Renal pelvis (tissue), 4 donors: ENCODE measurements around the gene KCNQ5. TPM values are rescaled to one million over a fixed set of nuclear protein-coding genes. Genes with fewer than 3 reads are reported as not detected.

ENCODE experiments used
- DNase-seq: peaks from one replicate; pipeline ENCODE4 v3.0.0-alpha.2; 2013
- polyA plus RNA-seq, 3 donors: library from polyadenylated mRNA; unstranded; fragments of 120-200 nt; gene quantifications; one replicate each; pipeline ENCODE4 v1.2.1, GENCODE V29; 2013; ENCODE audit not compliant: insufficient read length in 3 of 3

Gene KCNQ5
- polyA plus RNA-seq, 3 donors, result 0.21 to 0.34 (median 0.31) TPM

GRCh38 chr6:72676995-72677394 is 55.1 kb downstream of the KCNQ5 start:
- no peak for DNase-seq

- DNase-seq, result no peak
Observed at GRCh38 chr6:72677740-72678139, 55.9 kb downstream of the KCNQ5 start.

DNA sequence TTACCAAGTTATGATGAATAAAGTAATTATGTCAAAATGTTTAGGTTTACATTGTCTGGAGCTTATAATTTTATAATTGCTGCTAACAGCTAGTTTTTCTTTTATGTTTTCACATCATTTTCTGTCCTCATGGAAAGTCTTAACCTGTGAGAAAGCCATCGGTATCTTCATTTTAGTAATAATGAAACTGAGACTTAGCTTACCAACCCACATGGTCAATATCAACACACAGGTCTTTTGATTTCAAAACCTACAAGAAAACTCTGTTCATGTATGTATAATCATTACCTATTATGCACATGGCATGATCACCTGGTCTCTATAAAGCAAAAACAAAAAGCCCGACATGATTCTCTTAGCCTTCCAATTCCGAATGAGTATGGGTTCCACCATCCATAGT is 61.9 kb downstream of the KCNQ5 start:
- DNase-seq, result no peak

DNA sequence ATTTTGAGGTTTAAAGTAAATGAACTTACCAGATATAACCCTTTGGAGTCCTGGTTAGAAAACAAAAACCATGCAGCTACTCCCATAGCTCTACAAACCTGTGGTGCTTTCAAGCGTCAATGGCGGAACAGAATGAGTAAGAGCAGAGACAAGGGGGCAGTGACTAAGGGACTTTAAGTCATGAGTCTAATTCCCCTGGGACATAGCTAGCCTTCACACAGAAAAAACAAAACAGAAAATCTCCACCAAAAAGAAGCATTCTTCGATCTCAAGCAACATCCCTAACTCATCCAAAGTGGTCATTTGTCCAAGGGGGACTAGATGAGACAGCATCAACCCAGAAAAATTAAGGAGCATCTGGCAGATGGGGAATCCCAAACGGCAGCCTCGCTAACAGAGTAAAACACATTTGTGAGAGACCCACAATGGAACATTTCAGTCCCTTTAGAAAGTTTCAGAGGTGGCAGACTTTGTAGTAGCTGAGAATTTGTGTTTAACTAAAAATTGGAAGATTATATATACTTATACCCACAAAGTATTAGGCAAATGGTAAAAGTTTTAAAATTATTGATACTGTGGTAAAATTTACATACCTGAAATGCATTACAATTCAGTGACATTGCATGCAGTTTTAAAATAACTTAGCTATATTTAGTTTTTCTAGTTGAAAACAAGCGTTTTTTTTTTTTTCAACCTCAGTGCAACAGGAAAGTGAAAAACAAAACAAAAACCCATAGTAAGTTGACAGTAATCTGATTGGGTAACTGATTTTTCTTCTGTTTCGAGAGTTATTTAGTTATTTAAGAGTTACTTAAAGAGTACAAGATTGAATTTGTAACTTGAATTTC is 67.5 kb downstream of the KCNQ5 start:
- no peak for DNase-seq

GRCh38 chr6:72691249-72691648 is 69.4 kb downstream of the KCNQ5 start:
- no peak for DNase-seq

DNA sequence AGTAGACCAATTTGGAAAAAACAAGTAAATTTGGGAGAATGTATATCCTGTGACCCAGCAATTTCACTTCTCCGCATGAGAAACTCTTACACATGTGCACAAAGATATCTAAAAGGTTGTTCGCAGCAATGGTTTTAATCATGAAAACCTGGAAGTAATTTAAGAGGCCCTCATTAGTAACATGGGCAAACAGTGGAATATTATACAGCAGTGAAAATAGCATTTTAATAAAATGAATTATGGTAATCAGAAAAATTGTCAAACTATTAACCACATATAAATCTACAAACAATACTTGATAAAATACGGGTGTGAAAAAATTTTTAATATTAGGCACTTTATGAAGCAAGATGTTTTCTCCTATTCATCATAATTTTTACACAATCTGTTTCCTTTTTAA is 74.2 kb downstream of the KCNQ5 start:
- DNase-seq, result no peak

- no peak for DNase-seq
Observed at GRCh38 chr6:72699159-72699558, 77.3 kb downstream of the KCNQ5 start.

DNA sequence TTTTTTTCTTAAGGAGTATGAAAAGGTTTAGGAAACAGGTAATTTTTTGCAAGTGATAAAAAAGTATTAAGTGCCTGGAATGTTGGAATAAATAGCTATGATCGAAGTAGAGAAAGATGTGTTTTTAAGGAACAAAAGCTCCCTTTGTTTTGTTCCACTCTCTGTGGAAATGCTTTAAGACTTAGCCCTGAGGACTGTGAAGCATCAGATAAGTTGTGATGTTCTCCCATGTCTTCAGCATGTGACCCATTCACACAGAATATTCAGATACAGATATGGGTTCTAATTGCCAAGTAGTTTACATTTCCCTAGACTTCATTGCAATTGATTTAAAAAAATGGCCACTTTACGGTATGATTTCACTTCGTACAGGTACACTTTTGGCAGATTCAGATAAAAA is 80.6 kb downstream of the KCNQ5 start:
- DNase-seq, result no peak

GRCh38 chr6:72703093-72703492 is 81.2 kb downstream of the KCNQ5 start:
- no peak for DNase-seq

- no peak for DNase-seq
Observed at GRCh38 chr6:72704979-72705378, 83.1 kb downstream of the KCNQ5 start.

GRCh38 chr6:72709431-72709830 is 87.6 kb downstream of the KCNQ5 start:
- DNase-seq, result no peak

DNA sequence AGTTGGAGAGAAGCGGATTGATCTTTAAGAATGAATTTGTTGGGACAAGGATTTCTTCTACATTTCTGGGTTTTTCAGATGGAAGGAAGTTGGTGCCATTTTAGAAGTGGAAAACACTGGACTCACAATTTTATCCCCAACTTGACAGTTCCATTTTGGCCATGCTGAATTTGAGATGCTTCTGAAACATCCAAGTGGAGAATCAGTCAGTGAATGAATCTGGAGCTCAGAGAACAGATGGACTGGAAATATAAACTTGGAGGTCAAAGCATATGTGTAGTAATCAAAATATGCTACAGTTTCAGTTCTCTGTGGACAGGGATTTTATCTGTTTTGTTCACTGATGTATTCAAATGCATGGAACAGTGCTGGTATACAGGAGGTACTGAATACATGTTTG is 89.9 kb downstream of the KCNQ5 start:
- no peak for DNase-seq

- no peak for DNase-seq
Observed at GRCh38 chr6:72712910-72713309, 91.0 kb downstream of the KCNQ5 start.

DNA sequence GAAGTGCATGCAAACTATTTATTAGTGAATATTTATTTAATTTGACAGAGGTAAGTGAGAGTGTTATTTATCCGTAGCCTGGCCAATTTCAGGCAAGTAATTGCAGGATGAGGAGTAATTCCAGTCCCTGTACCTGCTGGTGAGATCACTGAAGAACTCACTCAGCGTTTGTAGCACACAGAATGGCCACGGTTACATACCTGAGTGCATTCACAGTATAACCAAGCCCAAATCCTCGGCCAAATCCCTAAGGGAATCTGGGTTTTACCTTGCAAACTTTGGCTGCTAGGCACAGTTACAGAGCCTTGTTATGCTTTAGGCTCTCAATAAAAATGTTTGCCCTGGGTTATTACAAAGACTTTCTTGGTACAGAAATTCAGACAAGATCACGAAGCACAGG is 93.3 kb downstream of the KCNQ5 start:
- no peak for DNase-seq

DNA sequence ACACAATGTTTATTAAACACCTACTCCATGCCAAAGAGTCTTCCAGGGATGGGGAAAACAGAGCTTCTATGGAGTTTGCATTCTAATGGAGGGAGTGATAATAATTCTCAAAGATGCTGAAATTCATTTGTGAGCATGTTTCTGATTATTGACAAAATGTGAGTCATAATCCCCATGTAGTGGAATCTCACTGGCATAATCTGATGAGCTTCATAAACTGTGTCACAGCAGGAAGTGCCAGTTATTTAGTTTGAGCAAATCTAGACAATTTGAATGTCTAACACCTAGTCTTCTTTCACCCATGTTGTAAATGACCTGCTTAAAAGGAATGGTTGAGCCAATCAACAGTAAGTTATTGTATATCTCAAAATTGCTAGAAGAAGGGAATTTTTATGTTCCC is 95.1 kb downstream of the KCNQ5 start:
- no peak for DNase-seq

DNA sequence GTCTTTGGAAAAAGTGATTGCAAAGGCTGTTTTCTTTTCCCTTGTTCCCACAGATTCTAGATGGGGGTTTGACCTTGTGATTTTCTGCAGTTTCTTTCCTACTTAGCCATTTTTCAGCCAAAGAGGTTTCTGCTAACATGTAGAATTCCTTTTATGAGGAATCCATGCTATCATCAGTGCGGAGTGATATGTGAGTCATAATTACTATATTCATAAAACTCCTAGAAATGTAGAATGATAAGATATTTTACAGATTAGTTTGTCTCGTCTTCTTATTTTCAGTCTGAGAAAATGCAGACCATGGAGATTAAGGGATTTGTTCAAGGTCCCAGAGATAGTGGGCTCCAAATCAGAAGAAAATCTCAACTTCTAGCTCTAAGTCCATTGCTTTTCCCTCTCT is 98.6 kb downstream of the KCNQ5 start:
- DNase-seq, result no peak

DNA sequence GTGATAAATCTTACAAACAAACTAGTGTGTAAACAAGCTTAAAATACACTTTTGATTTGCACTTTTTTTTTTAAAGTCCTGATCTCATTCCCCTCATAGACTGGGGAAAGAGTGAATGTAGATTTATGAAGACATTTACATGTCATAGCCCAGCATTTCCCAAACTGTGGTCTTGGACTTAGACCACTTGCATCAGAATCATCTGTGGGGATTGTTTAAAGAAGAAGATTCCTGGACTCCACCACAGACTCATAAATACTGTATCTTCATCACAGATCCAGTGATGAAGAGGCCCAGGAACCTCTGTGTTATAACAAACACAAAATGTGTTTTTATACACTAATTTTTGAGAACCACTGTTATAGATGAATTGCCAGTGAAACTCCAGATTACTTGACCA is 99.5 kb downstream of the KCNQ5 start:
- no peak for DNase-seq

DNA sequence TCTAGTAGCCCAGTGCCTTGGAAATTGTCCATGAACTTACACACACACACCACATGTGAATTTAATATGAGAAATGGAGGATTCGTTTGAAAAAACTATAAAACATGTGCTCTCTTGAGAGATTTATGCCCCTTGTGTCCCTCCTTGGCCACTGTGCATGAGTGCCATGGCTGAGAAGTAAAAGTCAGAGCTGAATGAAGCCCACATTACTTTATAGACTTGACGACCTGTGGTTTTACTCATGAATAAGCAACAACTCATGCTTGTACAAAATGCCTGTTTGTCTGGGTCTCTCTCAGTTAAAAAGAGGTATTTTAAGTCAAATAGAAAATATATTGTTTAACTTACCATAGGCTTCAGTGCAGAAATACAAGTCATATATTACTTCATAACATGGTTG is 102.7 kb downstream of the KCNQ5 start:
- peak; percentile 7 for DNase-seq

- DNase-seq, result no peak
Observed at GRCh38 chr6:72728706-72729343, 107.0 kb downstream of the KCNQ5 start.

GRCh38 chr6:72733045-72733444 is 111.2 kb downstream of the KCNQ5 start:
- no peak for DNase-seq

- no peak for DNase-seq
Observed at GRCh38 chr6:72738091-72738490, 116.2 kb downstream of the KCNQ5 start.

DNA sequence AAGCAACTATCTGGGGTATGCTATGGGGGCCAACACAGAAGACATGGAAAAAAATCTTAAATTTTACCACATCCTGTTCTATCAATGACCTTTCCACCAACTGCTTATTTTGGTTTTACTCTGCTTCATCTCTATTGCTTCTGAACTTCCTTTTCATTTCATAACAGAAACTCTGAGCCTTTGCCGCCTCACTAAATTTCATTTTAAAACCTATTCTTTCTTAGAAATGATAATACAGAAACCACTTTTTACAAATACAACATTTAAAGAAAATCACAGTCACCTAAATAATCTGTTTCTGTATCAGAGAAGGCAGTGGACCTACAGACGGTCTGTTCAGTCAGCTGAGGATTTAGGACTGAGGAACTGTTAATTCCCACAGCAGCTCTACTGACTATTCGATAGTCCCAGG is 117.5 kb downstream of the KCNQ5 start:
- DNase-seq, result no peak

GRCh38 chr6:72740135-72740534 is 118.3 kb downstream of the KCNQ5 start:
- DNase-seq, result no peak

- no peak for DNase-seq
Observed at GRCh38 chr6:72741083-72741482, 119.2 kb downstream of the KCNQ5 start.
